SK-N-SH treated with all-trans-retinoic acid at 6 μM for 48 hours (cell line): Measurements from ENCODE around the gene ZMYND11.

Source experiments
- ATAC-seq: fragments of 200-7000 bp; cut with Tn5 transposase; 3 replicates; pipeline ENCODE4 v1.9.1; 2020; ENCODE audit warnings: mild to moderate bottlenecking, moderate library complexity
- ARNTL ChIP-seq: fragments of 450-650 bp; formaldehyde crosslinking; IDR thresholded peaks from 2 replicates; pipeline ENCODE4 v1.5.0; 2020; ENCODE audit warnings: low read depth, mild to moderate bottlenecking, moderate library complexity, borderline replicate concordance
- BACH2 ChIP-seq: fragments of 250-450 bp; sonication (Bioruptor Pico); IDR thresholded peaks from 2 replicates; pipeline ENCODE4 v1.9.0; 2021; ENCODE audit warnings: mild to moderate bottlenecking, borderline replicate concordance
- CSDC2 ChIP-seq: fragments of 250-450 bp; sonication (Bioruptor Pico); IDR thresholded peaks from 2 replicates; pipeline ENCODE4 v1.5.0; 2020; ENCODE audit warnings: mild to moderate bottlenecking, moderate library complexity
- ESRRG ChIP-seq: fragments of 250-450 bp; sonication (Bioruptor Pico); IDR thresholded peaks from 2 replicates; pipeline ENCODE4 v1.6.1; 2021; ENCODE audit warnings: mild to moderate bottlenecking
- GLIS3 ChIP-seq: fragments of 250-450 bp; sonication (Bioruptor Pico); IDR thresholded peaks from 2 replicates; pipeline ENCODE4 v1.5.0; 2020; ENCODE audit warnings: mild to moderate bottlenecking, moderate library complexity
- ISL1 ChIP-seq: fragments of 250-450 bp; sonication (Bioruptor Pico); IDR thresholded peaks from 2 replicates; pipeline ENCODE4 v2.1.2; 2022; ENCODE audit warnings: mild to moderate bottlenecking, moderate library complexity
- OSR1 ChIP-seq: fragments of 250-450 bp; sonication (Bioruptor Pico); IDR thresholded peaks from 2 replicates; pipeline ENCODE4 v1.8.0; 2022; ENCODE audit warnings: moderate library complexity, mild to moderate bottlenecking, inconsistent platforms
- PPARA ChIP-seq: fragments of 250-450 bp; sonication (Bioruptor Pico); IDR thresholded peaks from 2 replicates; pipeline ENCODE4 v1.5.0; 2020; ENCODE audit warnings: mild to moderate bottlenecking, borderline replicate concordance
- SNAI2 ChIP-seq: fragments of 250-450 bp; sonication (Bioruptor Pico); IDR thresholded peaks from 2 replicates; pipeline ENCODE4 v1.5.0; 2020; ENCODE audit warnings: mild to moderate bottlenecking, moderate library complexity
- TCF4 ChIP-seq: fragments of 250-450 bp; sonication (Bioruptor Pico); IDR thresholded peaks from 2 replicates; pipeline ENCODE4 v1.8.0; 2021; ENCODE audit warnings: mild to moderate bottlenecking, moderate library complexity, borderline replicate concordance
- ZC3H10 ChIP-seq: fragments of 250-450 bp; sonication (Bioruptor Pico); IDR thresholded peaks from 2 replicates; pipeline ENCODE4 v1.5.1; 2021; ENCODE audit warnings: mild to moderate bottlenecking, moderate library complexity
- ZFP3 ChIP-seq: fragments of 250-450 bp; sonication (Bioruptor Pico); IDR thresholded peaks from 2 replicates; pipeline ENCODE4 v1.5.0; 2020; ENCODE audit warnings: mild to moderate bottlenecking, moderate library complexity
- ZFP30 ChIP-seq: fragments of 450-650 bp; formaldehyde crosslinking; IDR thresholded peaks from 2 replicates; pipeline ENCODE4 v1.5.0; 2022; ENCODE audit warnings: mild to moderate bottlenecking, moderate library complexity
- ZNF565 ChIP-seq: fragments of 450-650 bp; formaldehyde crosslinking; conservative IDR thresholded peaks from 2 replicates; pipeline ENCODE4 v1.5.0; 2020; ENCODE audit warnings: low read depth, mild to moderate bottlenecking, moderate library complexity
- ZNF70 ChIP-seq: fragments of 450-650 bp; formaldehyde crosslinking; IDR thresholded peaks from 2 replicates; pipeline ENCODE4 v1.5.0; 2020; ENCODE audit warnings: mild to moderate bottlenecking, moderate library complexity
- ZNF8 ChIP-seq: fragments of 450-650 bp; formaldehyde crosslinking; IDR thresholded peaks from 2 replicates; pipeline ENCODE4 v1.5.0; 2020; ENCODE audit warnings: mild to moderate bottlenecking, moderate library complexity
- TF ChIP-seq, protein P1 (sequence below): fragments of 250-450 bp; sonication (Bioruptor Pico); IDR thresholded peaks from 2 replicates; pipeline ENCODE4 v1.5.1; 2020; ENCODE audit warnings: low read depth, mild to moderate bottlenecking, moderate library complexity
- TF ChIP-seq, protein P2 (sequence below): fragments of 250-450 bp; sonication (Bioruptor Pico); IDR thresholded peaks from 2 replicates; pipeline ENCODE4 v1.5.1; 2021; ENCODE audit warnings: mild to moderate bottlenecking, moderate library complexity
- TF ChIP-seq, protein P3 (sequence below): fragments of 250-450 bp; sonication (Bioruptor Pico); IDR thresholded peaks from 2 replicates; pipeline ENCODE4 v1.8.0; 2021; ENCODE audit warnings: low read depth, mild to moderate bottlenecking, moderate library complexity, borderline replicate concordance
- TF ChIP-seq, protein P4 (sequence below): fragments of 250-450 bp; sonication (Bioruptor Pico); IDR thresholded peaks from 2 replicates; pipeline ENCODE4 v1.5.0; 2020; ENCODE audit warnings: mild to moderate bottlenecking, moderate library complexity
- TF ChIP-seq, protein P5 (sequence below): fragments of 250-450 bp; sonication (Bioruptor Pico); IDR thresholded peaks from 2 replicates; pipeline ENCODE4 v1.8.0; 2020; ENCODE audit warnings: mild to moderate bottlenecking, moderate library complexity, borderline replicate concordance

The ZMYND11 gene

DNA sequence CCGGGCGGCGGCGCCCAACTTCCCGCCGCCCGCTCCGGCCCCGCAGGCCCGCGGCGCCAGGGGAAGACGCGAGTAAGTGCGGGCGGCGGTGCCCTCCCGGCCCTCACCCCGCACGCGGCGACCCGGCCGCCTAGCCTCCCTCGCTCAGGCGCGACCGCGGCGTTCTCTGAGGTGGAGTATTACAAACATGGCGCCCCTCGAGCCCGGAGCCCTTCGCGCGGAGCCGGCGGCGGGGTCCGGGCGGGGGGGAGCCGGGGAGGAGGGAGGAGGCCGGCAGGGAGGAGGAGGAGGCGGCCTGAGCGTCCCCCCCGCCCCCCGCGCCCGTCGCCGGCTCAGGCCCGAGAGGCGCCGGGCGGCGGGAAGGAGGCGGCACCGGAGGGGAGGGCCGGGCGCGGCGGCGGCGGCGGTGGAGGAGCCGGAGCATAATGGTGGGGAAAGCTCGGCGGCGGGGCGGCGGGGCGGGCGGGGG, at the start of gene ZMYND11:
Gene ZMYND11 (plus strand): TSS at position 324 of the 469 bp plus-strand sequence. CDS start 44,558 bp downstream, outside the sequence.
- TF ChIP-seq, protein P1, sequence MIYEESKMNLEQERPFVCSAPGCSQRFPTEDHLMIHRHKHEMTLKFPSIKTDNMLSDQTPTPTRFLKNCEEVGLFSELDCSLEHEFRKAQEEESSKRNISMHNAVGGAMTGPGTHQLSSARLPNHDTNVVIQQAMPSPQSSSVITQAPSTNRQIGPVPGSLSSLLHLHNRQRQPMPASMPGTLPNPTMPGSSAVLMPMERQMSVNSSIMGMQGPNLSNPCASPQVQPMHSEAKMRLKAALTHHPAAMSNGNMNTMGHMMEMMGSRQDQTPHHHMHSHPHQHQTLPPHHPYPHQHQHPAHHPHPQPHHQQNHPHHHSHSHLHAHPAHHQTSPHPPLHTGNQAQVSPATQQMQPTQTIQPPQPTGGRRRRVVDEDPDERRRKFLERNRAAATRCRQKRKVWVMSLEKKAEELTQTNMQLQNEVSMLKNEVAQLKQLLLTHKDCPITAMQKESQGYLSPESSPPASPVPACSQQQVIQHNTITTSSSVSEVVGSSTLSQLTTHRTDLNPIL (CRISPR knock-in tag) = no peak
- TF ChIP-seq GLIS3 (CRISPR knock-in tag) = no peak
- no peak for TF ChIP-seq ZNF8 (CRISPR knock-in tag)
- no peak for TF ChIP-seq ZFP3 (CRISPR knock-in tag)
- TF ChIP-seq ZFP30 (CRISPR knock-in tag) = no peak
- TF ChIP-seq SNAI2 (CRISPR knock-in tag) = no peak
- TF ChIP-seq ESRRG (CRISPR knock-in tag) = no peak
- ATAC-seq = peak; percentile 31

DNA sequence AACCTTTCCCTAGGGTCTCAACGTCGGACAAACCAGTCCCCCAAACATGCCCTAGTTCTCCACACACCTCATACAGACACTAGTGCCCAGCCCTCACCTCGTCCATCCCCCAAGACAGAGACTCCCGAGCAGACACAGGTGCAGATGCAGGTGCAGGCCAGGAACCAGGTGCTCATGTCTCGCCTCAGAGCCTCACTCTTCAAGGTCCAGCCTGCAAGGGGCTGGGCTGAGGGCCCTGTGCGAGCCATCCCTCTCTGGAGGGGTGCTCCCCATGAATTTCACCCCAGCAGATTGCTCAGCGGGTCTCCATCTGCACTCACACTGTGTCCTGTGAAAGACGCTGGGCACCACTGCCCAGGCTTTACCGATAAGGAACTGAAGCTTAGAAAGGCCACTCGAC, 49.2 kb upstream of the ZMYND11 start:
- TF ChIP-seq TCF4 (no peak), ZC3H10 (CRISPR knock-in tag) (no peak), CSDC2 (CRISPR knock-in tag) (no peak), PPARA (no peak), GLIS3 (CRISPR knock-in tag) (no peak), ZFP3 (CRISPR knock-in tag) (no peak), ZFP30 (CRISPR knock-in tag) (no peak), BACH2 (CRISPR knock-in tag) (no peak), ISL1 (CRISPR knock-in tag) (no peak), SNAI2 (CRISPR knock-in tag) (no peak), ZNF70 (CRISPR knock-in tag) (no peak), ZNF565 (CRISPR knock-in tag) (no peak), OSR1 (CRISPR knock-in tag) (no peak), ZNF8 (CRISPR knock-in tag) (no peak), ARNTL (CRISPR knock-in tag) (no peak)
- TF ChIP-seq, protein P2, sequence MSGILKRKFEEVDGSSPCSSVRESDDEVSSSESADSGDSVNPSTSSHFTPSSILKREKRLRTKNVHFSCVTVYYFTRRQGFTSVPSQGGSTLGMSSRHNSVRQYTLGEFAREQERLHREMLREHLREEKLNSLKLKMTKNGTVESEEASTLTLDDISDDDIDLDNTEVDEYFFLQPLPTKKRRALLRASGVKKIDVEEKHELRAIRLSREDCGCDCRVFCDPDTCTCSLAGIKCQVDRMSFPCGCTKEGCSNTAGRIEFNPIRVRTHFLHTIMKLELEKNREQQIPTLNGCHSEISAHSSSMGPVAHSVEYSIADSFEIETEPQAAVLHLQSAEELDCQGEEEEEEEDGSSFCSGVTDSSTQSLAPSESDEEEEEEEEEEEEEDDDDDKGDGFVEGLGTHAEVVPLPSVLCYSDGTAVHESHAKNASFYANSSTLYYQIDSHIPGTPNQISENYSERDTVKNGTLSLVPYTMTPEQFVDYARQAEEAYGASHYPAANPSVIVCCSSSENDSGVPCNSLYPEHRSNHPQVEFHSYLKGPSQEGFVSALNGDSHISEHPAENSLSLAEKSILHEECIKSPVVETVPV (CRISPR knock-in tag) = no peak
- TF ChIP-seq, protein P3, sequence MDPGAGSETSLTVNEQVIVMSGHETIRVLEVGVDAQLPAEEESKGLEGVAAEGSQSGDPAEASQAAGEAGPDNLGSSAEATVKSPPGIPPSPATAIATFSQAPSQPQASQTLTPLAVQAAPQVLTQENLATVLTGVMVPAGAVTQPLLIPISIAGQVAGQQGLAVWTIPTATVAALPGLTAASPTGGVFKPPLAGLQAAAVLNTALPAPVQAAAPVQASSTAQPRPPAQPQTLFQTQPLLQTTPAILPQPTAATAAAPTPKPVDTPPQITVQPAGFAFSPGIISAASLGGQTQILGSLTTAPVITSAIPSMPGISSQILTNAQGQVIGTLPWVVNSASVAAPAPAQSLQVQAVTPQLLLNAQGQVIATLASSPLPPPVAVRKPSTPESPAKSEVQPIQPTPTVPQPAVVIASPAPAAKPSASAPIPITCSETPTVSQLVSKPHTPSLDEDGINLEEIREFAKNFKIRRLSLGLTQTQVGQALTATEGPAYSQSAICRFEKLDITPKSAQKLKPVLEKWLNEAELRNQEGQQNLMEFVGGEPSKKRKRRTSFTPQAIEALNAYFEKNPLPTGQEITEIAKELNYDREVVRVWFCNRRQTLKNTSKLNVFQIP (CRISPR knock-in tag) = no peak
- TF ChIP-seq, protein P4, sequence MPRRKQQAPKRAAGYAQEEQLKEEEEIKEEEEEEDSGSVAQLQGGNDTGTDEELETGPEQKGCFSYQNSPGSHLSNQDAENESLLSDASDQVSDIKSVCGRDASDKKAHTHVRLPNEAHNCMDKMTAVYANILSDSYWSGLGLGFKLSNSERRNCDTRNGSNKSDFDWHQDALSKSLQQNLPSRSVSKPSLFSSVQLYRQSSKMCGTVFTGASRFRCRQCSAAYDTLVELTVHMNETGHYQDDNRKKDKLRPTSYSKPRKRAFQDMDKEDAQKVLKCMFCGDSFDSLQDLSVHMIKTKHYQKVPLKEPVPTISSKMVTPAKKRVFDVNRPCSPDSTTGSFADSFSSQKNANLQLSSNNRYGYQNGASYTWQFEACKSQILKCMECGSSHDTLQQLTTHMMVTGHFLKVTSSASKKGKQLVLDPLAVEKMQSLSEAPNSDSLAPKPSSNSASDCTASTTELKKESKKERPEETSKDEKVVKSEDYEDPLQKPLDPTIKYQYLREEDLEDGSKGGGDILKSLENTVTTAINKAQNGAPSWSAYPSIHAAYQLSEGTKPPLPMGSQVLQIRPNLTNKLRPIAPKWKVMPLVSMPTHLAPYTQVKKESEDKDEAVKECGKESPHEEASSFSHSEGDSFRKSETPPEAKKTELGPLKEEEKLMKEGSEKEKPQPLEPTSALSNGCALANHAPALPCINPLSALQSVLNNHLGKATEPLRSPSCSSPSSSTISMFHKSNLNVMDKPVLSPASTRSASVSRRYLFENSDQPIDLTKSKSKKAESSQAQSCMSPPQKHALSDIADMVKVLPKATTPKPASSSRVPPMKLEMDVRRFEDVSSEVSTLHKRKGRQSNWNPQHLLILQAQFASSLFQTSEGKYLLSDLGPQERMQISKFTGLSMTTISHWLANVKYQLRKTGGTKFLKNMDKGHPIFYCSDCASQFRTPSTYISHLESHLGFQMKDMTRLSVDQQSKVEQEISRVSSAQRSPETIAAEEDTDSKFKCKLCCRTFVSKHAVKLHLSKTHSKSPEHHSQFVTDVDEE (CRISPR knock-in tag) = no peak
- TF ChIP-seq, protein P5, sequence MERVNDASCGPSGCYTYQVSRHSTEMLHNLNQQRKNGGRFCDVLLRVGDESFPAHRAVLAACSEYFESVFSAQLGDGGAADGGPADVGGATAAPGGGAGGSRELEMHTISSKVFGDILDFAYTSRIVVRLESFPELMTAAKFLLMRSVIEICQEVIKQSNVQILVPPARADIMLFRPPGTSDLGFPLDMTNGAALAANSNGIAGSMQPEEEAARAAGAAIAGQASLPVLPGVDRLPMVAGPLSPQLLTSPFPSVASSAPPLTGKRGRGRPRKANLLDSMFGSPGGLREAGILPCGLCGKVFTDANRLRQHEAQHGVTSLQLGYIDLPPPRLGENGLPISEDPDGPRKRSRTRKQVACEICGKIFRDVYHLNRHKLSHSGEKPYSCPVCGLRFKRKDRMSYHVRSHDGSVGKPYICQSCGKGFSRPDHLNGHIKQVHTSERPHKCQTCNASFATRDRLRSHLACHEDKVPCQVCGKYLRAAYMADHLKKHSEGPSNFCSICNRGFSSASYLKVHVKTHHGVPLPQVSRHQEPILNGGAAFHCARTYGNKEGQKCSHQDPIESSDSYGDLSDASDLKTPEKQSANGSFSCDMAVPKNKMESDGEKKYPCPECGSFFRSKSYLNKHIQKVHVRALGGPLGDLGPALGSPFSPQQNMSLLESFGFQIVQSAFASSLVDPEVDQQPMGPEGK = no peak
- TF ChIP-seq, protein P1 (CRISPR knock-in tag) = no peak
- ATAC-seq = no peak
